H1 (cell line): ENCODE data around the gene ALLC. TPM values are rescaled to one million over a fixed set of nuclear protein-coding genes. Genes with fewer than 3 reads are reported as not detected.

Experiments used
- CTCF ChIA-PET: fragments of 300-600 bp; sonication (Branson Sonifier 250); formaldehyde crosslinking; loops from one replicate; lab custom pipeline; 2021; ENCODE audit not compliant: partially characterized antibody; lab: Charles Lee
- POLR2A ChIA-PET: fragments of 300-600 bp; sonication (Branson Sonifier 250); formaldehyde crosslinking; loops from one replicate; lab custom pipeline; 2021; ENCODE audit warnings: inconsistent platforms; ENCODE audit not compliant: partially characterized antibody; lab: Charles Lee
- DNase-seq, 2 experiments: peaks; one replicate each; pipeline versions ENCODE4 v3.0.0 to v3.0.0-alpha.2; 2010 to 2022; ENCODE audit warnings: low spot score in 2 of 2, low read depth in 1 of 2, mixed read lengths in 1 of 2
- FAIRE-seq: peaks from 2 replicates; lab custom pipeline; 2011; peaks lifted over from hg19 to GRCh38; lab: Jason Lieb, UNC
- H2AFZ ChIP-seq: 2 replicates; pipeline ENCODE4 v1.8.1; 2012; ENCODE audit warnings: low read length, inconsistent platforms
- H2AK5ac ChIP-seq: 2 replicates; pipeline ENCODE4 v1.6.1; 2013; ENCODE audit warnings: low read depth, low read length
- H2BK120ac ChIP-seq: replicated peaks from 2 replicates; pipeline ENCODE3; 2013; ENCODE audit warnings: low read depth, low read length, inconsistent platforms
- H2BK12ac ChIP-seq: 2 replicates; pipeline ENCODE4 v1.6.1; 2013; ENCODE audit warnings: low read depth, low read length
- H2BK15ac ChIP-seq: 2 replicates; pipeline ENCODE4 v1.6.1; 2013; ENCODE audit warnings: low read length
- H2BK20ac ChIP-seq: 2 replicates; pipeline ENCODE4 v1.6.1; 2013; ENCODE audit warnings: low read length
- H2BK5ac ChIP-seq: 2 replicates; pipeline ENCODE4 v1.6.1; 2013; ENCODE audit warnings: low read depth, low read length
- H3K14ac ChIP-seq: 2 replicates; pipeline ENCODE4 v1.6.1; 2013; ENCODE audit warnings: inconsistent platforms; ENCODE audit not compliant: insufficient read length
- H3K18ac ChIP-seq: 2 replicates; pipeline ENCODE4 v1.6.1; 2013; ENCODE audit warnings: low read length; ENCODE audit errors: extremely low read depth
- H3K23ac ChIP-seq: 2 replicates; pipeline ENCODE4 v1.6.1; 2013; ENCODE audit warnings: inconsistent platforms; ENCODE audit not compliant: insufficient read length
- H3K23me2 ChIP-seq: 2 replicates; pipeline ENCODE4 v1.6.1; 2013; ENCODE audit warnings: low read depth, low read length
- H3K27ac ChIP-seq: 2 replicates; pipeline ENCODE4 v1.6.1; 2011; ENCODE audit warnings: low read depth, low read length, inconsistent platforms
- H3K27me3 ChIP-seq, 4 experiments: replicated peaks in 1 of 4; 1 replicate in 1 of 4; 2 replicates in 3 of 4; pipeline versions ENCODE4 v1.6.1 to v1.8.1; 2011 to 2013; ENCODE audit warnings: low read length in 3 of 4, mild to moderate bottlenecking in 3 of 4, inconsistent platforms in 2 of 4, mixed read lengths in 2 of 4, moderate library complexity in 1 of 4; ENCODE audit not compliant: control insufficient read depth in 3 of 4, insufficient read depth in 3 of 4; ENCODE audit errors: extremely low read depth in 1 of 4
- H3K36me3 ChIP-seq, 4 experiments: 2 replicates each; pipeline versions ENCODE4 v1.6.1 to v1.8.1; 2011 to 2013; ENCODE audit warnings: mild to moderate bottlenecking in 4 of 4, low read length in 3 of 4, moderate library complexity in 2 of 4, control low read depth in 1 of 4, inconsistent platforms in 1 of 4; ENCODE audit not compliant: insufficient read depth in 4 of 4, control insufficient read depth in 2 of 4
- H3K4ac ChIP-seq: replicated peaks from 2 replicates; pipeline ENCODE3; 2013; ENCODE audit warnings: low read length, low read depth, mixed read lengths, inconsistent platforms; ENCODE audit not compliant: insufficient read length
- H3K4me1 ChIP-seq, 4 experiments: replicated peaks in 1 of 4; 1 replicate in 1 of 4; 2 replicates in 3 of 4; pipeline versions ENCODE4 v1.6.1 to v1.8.1; 2011 to 2013; ENCODE audit warnings: low read length in 3 of 4, inconsistent platforms in 2 of 4, mixed read lengths in 1 of 4; ENCODE audit not compliant: insufficient read depth in 4 of 4, control insufficient read depth in 3 of 4
- H3K4me2 ChIP-seq, 2 experiments: 2 replicates each; pipeline versions ENCODE4 v1.6.1 to v1.8.1; 2011 to 2013; ENCODE audit warnings: low read depth in 2 of 2, low read length in 2 of 2, control low read depth in 1 of 2, inconsistent platforms in 1 of 2, mild to moderate bottlenecking in 1 of 2; ENCODE audit not compliant: insufficient read depth in 1 of 2
- H3K4me3 ChIP-seq, 4 experiments: fragments of 200-600, 300-600 bp in 1 of 4; sonication (generic), shearing (Covaris generic), sonication (Bioruptor Twin) in 1 of 4; 2 replicates each; pipeline versions ENCODE4 v1.5.1 to v1.8.1; 2011 to 2016; ENCODE audit warnings: low read length in 4 of 4, low read depth in 3 of 4, control low read depth in 2 of 4, inconsistent platforms in 2 of 4, mild to moderate bottlenecking in 2 of 4, mixed read lengths in 1 of 4, moderate library complexity in 1 of 4; ENCODE audit not compliant: insufficient read depth in 2 of 4; ENCODE audit errors: extremely low read depth in 1 of 4
- H3K56ac ChIP-seq: replicated peaks from 2 replicates; pipeline ENCODE3; 2013; ENCODE audit warnings: low read depth, mild to moderate bottlenecking, mixed read lengths, low read length, inconsistent platforms; ENCODE audit not compliant: insufficient read length
- H3K79me1 ChIP-seq: 2 replicates; pipeline ENCODE4 v1.6.1; 2013; ENCODE audit warnings: low read depth, low read length, control low read depth
- H3K79me2 ChIP-seq, 2 experiments: 2 replicates each; pipeline versions ENCODE4 v1.6.1 to v1.8.1; 2012 to 2013; ENCODE audit warnings: low read length in 2 of 2, mild to moderate bottlenecking in 2 of 2, inconsistent platforms in 1 of 2; ENCODE audit not compliant: insufficient read depth in 2 of 2, control insufficient read depth in 1 of 2
- H3K9ac ChIP-seq, 4 experiments: replicated peaks in 1 of 4; 1 replicate in 1 of 4; 2 replicates in 3 of 4; pipeline versions ENCODE4 v1.6.1 to v1.8.1; 2011 to 2013; ENCODE audit warnings: low read depth in 3 of 4, low read length in 3 of 4, control low read depth in 2 of 4, mild to moderate bottlenecking in 2 of 4, moderate library complexity in 2 of 4, inconsistent platforms in 1 of 4; ENCODE audit errors: extremely low read depth in 1 of 4
- H3K9me3 ChIP-seq, 2 experiments: 2 replicates each; pipeline versions ENCODE4 v1.6.1 to v1.8.1; 2012 to 2013; ENCODE audit warnings: mild to moderate bottlenecking in 2 of 2, moderate library complexity in 2 of 2, control low read depth in 1 of 2, inconsistent platforms in 1 of 2, low read depth in 1 of 2, low read length in 1 of 2, mixed read lengths in 1 of 2; ENCODE audit not compliant: insufficient read depth in 2 of 2
- H4K20me1 ChIP-seq, 2 experiments: replicated peaks in 1 of 2; 2 replicates each; pipeline versions ENCODE3 to v1.8.1; 2011 to 2013; ENCODE audit warnings: inconsistent platforms in 2 of 2, low read length in 2 of 2, mild to moderate bottlenecking in 1 of 2; ENCODE audit not compliant: insufficient read depth in 2 of 2, control insufficient read depth in 1 of 2
- H4K5ac ChIP-seq: 2 replicates; pipeline ENCODE4 v1.6.1; 2013; ENCODE audit warnings: low read length, low read depth, mixed read lengths, inconsistent platforms; ENCODE audit not compliant: insufficient read length
- H4K8ac ChIP-seq: 2 replicates; pipeline ENCODE4 v1.8.0; 2013; ENCODE audit warnings: mild to moderate bottlenecking, moderate library complexity, low read length, inconsistent platforms; ENCODE audit not compliant: insufficient read depth; ENCODE audit errors: extremely low read depth
- H4K91ac ChIP-seq: replicated peaks from 2 replicates; pipeline ENCODE3; 2013; ENCODE audit warnings: low read length, mixed read lengths, inconsistent platforms; ENCODE audit not compliant: insufficient read length
- ASH2L ChIP-seq: fragments of 200-600, 300-600 bp; sonication (generic); IDR thresholded peaks from one replicate; pipeline ENCODE4 v1.7.1; 2017; ENCODE audit warnings: low read length
- ATF3 ChIP-seq: IDR thresholded peaks from 2 replicates; pipeline ENCODE4 v1.6.1; 2011; ENCODE audit warnings: low read depth, mild to moderate bottlenecking, low read length; ENCODE audit not compliant: insufficient read depth
- BCL11A ChIP-seq, 2 experiments: IDR thresholded peaks; one replicate each; pipeline ENCODE4 v1.6.1; 2011; ENCODE audit warnings: low read depth in 2 of 2, low read length in 2 of 2, mild to moderate bottlenecking in 2 of 2
- CBX5 ChIP-seq: fragments of 300-800, 300-1000 bp; sonication (generic); IDR thresholded peaks from 2 replicates; pipeline ENCODE4 v1.7.1; 2016; ENCODE audit warnings: antibody characterized with exemption, low read length, low read depth
- CHD1 ChIP-seq: IDR thresholded peaks from 2 replicates; pipeline ENCODE4 v1.6.1; 2012; ENCODE audit warnings: low read depth, low read length, improper control_type of control experiment
- CTBP2 ChIP-seq: IDR thresholded peaks from 2 replicates; pipeline ENCODE4 v1.7.0; 2011; ENCODE audit warnings: borderline replicate concordance, mild to moderate bottlenecking, moderate library complexity, mixed read lengths, low read length; ENCODE audit not compliant: insufficient read depth, insufficient read length
- KDM1A ChIP-seq: fragments of 200-600, 300-600 bp; sonication (generic); IDR thresholded peaks from 2 replicates; pipeline ENCODE4 v1.7.1; 2016; ENCODE audit warnings: mild to moderate bottlenecking, low read length, borderline replicate concordance
- NANOG ChIP-seq: IDR thresholded peaks from 2 replicates; pipeline ENCODE4 v1.6.1; 2011; ENCODE audit warnings: low read length, low read depth, mild to moderate bottlenecking, inconsistent platforms; ENCODE audit not compliant: insufficient read depth, poor library complexity, severe bottlenecking
- PHF8 ChIP-seq: fragments of 200-600 bp; sonication (generic); conservative IDR thresholded peaks from 2 replicates; pipeline ENCODE4 v1.7.1; 2012; ENCODE audit warnings: low read depth, mild to moderate bottlenecking, inconsistent platforms, low read length, moderate library complexity
- SIN3A ChIP-seq, 2 experiments: IDR thresholded peaks in 1 of 2; conservative IDR thresholded peaks in 1 of 2; 2 replicates each; pipeline ENCODE4 v1.6.1; 2011 to 2012; ENCODE audit warnings: low read length in 2 of 2, improper control_type of control experiment in 1 of 2, low read depth in 1 of 2, mild to moderate bottlenecking in 1 of 2
- TAF7 ChIP-seq: optimal IDR thresholded peaks from 2 replicates; pipeline ENCODE3; 2011; ENCODE audit warnings: low read depth, mild to moderate bottlenecking, inconsistent platforms, low read length, moderate library complexity, borderline replicate concordance
- YY1 ChIP-seq: IDR thresholded peaks from 2 replicates; pipeline ENCODE4 v1.6.1; 2011; ENCODE audit warnings: low read depth, mild to moderate bottlenecking, low read length
- WGBS, 2 experiments: shearing (Covaris generic) in 1 of 2; methylation state at CpG; one replicate each; pipeline versions ENCODE4 v1.1.6 to v1.1.7; 2013 to 2015; ENCODE audit warnings: low lambda C conversion rate in 2 of 2, mixed read lengths in 2 of 2, inconsistent platforms in 1 of 2, low coverage in 1 of 2, missing lambda C conversion rate in 1 of 2; ENCODE audit not compliant: insufficient replicate concordance in 2 of 2, insufficient coverage in 1 of 2, insufficient read length in 1 of 2; ENCODE audit errors: extremely low coverage in 1 of 2, missing lambda C conversion rate in 1 of 2; 5-methylcytosine and 5-hydroxymethylcytosine counted together
- polyA plus RNA-seq, 7 experiments: library from polyadenylated mRNA; depleted of rRNA in 3 of 7; stranded (reverse) in 5 of 7; unstranded in 2 of 7; fragments of >200 nt in 5 of 7; fragments of 200-250 nt in 2 of 7; gene quantifications; 1 replicate in 5 of 7; 2 replicates in 1 of 7; 4 replicates in 1 of 7; pipeline versions ENCODE4 v1.2.1 to v1.2.3, GENCODE V29; 2011 to 2013; ENCODE audit warnings: missing spikeins in 2 of 7, mixed read lengths in 2 of 7
- total RNA-seq: library from RNA; stranded (reverse); fragmentation: NEBNext Ultra II Directional; extraction: Animal tissue kit (Norgen Biotek cat#: 25700); gene quantifications from 2 replicates; pipeline ENCODE4 v1.2.1, GENCODE V29; 2021

Gene ALLC
- total and polyA plus RNA-seq, 2 of the 8 experiments (the other 6 are each of a cell fraction or from before 2014, with no cell fraction given) = not detected

GRCh38 chr2:3634596-3635121, 23.3 kb upstream of the ALLC start:
- H3K14ac ChIP-seq = no peak overlapping the region
- ChIA-PET POLR2A (interaction anchor here (1.3 to 2.7 kb wide), 2 partner anchors 17 to 56 kb away, joined by 5 to 8 read pairs; no protein-coding TSS in a partner anchor), CTCF (interaction anchor here (1.9 to 3.4 kb wide), 4 partner anchors 8 to 18 kb away, joined by 5 to 12 read pairs (median 10); no protein-coding TSS in a partner anchor)
- no peak overlapping the region for H2AK5ac ChIP-seq
- no peak overlapping the region for H3K4me3 ChIP-seq
- H2AFZ ChIP-seq = no peak overlapping the region
- no peak for FAIRE-seq
- 84% methylated on average over 5 of the region's 12 CpGs; no CpG with 5 or more reads in 1 of the 2 experiments for WGBS, 2 experiments
- H3K4me2 ChIP-seq = no peak overlapping the region
- no peaks in the 10 kb centered on the region; a peak in 1 of 7 replicates for H3K27me3 ChIP-seq
- H3K9ac ChIP-seq = peak overlapping the region in 1 of 4 experiments; percentile 11; a peak in 1 of 7 replicates
- H3K4ac ChIP-seq = no peak overlapping the region
- no peak overlapping the region for H3K18ac ChIP-seq
- no peaks in the 10 kb centered on the region for H3K36me3 ChIP-seq
- no peaks in the 10 kb centered on the region for H3K23me2 ChIP-seq
- H2BK15ac ChIP-seq = no peak overlapping the region
- no peak overlapping the region for H4K91ac ChIP-seq
- H2BK20ac ChIP-seq = no peak overlapping the region
- no peak for DNase-seq
- H2BK5ac ChIP-seq = no peak overlapping the region
- no peak overlapping the region for H4K8ac ChIP-seq
- no peak overlapping the region for H3K56ac ChIP-seq
- H4K20me1 ChIP-seq = no peaks in the 10 kb centered on the region
- no peak overlapping the region for H3K23ac ChIP-seq
- H2BK120ac ChIP-seq = no peak overlapping the region
- no peak overlapping the region for H2BK12ac ChIP-seq
- no peaks in the 10 kb centered on the region for H3K79me2 ChIP-seq
- no peak overlapping the region for H3K27ac ChIP-seq
- no peaks in the 10 kb centered on the region; a peak in 1 of 7 replicates for H3K4me1 ChIP-seq
- H3K9me3 ChIP-seq = no peaks in the 10 kb centered on the region
- no peak overlapping the region for H4K5ac ChIP-seq
- no peaks in the 10 kb centered on the region for H3K79me1 ChIP-seq
- TF ChIP-seq SIN3A (conservative IDR thresholded peaks at IDR 0.05 in 1 of 2, IDR thresholded peaks at IDR 0.05 in 1 of 2; ENCODE audit: low read depth in 1 of 2, low read length in 2 of 2) (no peak), YY1 (no peak), CTBP2 (no peak), ASH2L (no peak), CHD1 (no peak), NANOG (no peak), KDM1A (no peak), ATF3 (no peak), CBX5 (no peak), PHF8 (no peak), BCL11A (IDR thresholded peaks at IDR 0.05; ENCODE audit: low read depth in 2 of 2, low read length in 2 of 2) (no peak), TAF7 (no peak)
